NT2/D1 (cell line): Measurements from ENCODE around the gene RBFOX1.

Experiments used
- SUZ12 ChIP-seq: IDR thresholded peaks from 2 replicates; pipeline ENCODE4 v1.6.1; 2011; ENCODE audit not compliant: insufficient read length, insufficient read depth; ENCODE audit errors: extremely low read depth
- YY1 ChIP-seq: IDR thresholded peaks from 2 replicates; pipeline ENCODE4 v1.6.1; 2011; ENCODE audit not compliant: insufficient read length, insufficient read depth
- ZNF274 ChIP-seq: IDR thresholded peaks from 2 replicates; pipeline ENCODE4 v1.6.1; 2011; ENCODE audit warnings: mild to moderate bottlenecking, low read depth, low read length

- TF ChIP-seq ZNF274 (no peak), YY1 (no peak), SUZ12 (no peak)
These were observed 343.0 kb downstream of the RBFOX1 start for GRCh38 chr16:7675628-7676027.
